Activated naive CD4-positive, alpha-beta T cell treated with anti-CD3 and anti-CD28 coated beads for 36 hours (primary cell): ENCODE results near the gene LDB2. TPM values are rescaled to one million over a fixed set of nuclear protein-coding genes. Genes with fewer than 3 reads are reported as not detected.

ENCODE experiments used
- CTCF ChIA-PET: fragments of 350-600 bp; sonication (Branson Sonifier 250); formaldehyde crosslinking; loops from one replicate; lab custom pipeline; 2021; ENCODE audit warnings: antibody characterized with exemption; lab: Charles Lee
- DNase-seq: peaks from one replicate; pipeline ENCODE4 v3.0.0-alpha.2; 2020
- H3K27ac Mint-ChIP-seq: one replicate; pipeline ENCODE4 v1.8.0; 2021; ENCODE audit warnings: mild to moderate bottlenecking, mixed read lengths
- H3K27me3 Mint-ChIP-seq: one replicate; pipeline ENCODE4 v1.8.0; 2021; ENCODE audit warnings: low read depth, mixed read lengths
- H3K36me3 Mint-ChIP-seq: one replicate; pipeline ENCODE4 v1.8.0; 2021; ENCODE audit warnings: low read depth, mixed read lengths
- H3K4me1 Mint-ChIP-seq: one replicate; pipeline ENCODE4 v1.8.0; 2021; ENCODE audit warnings: low read depth, mixed read lengths
- H3K4me3 Mint-ChIP-seq: one replicate; pipeline ENCODE4 v1.8.0; 2021; ENCODE audit warnings: mild to moderate bottlenecking, moderate library complexity, mixed read lengths
- H3K9me3 Mint-ChIP-seq: one replicate; pipeline ENCODE4 v1.8.0; 2021; ENCODE audit warnings: mixed read lengths
- intact Hi-C: fragments of 100-400 bp; cut with micrococcal nuclease; formaldehyde crosslinking; loops from one replicate; pipeline ENCODE4 v1.15.1; 2023
- total RNA-seq, 2 experiments: library from RNA; stranded (reverse); gene quantifications; one replicate each; pipeline ENCODE4 v1.2.3, GENCODE V29; 2021

Gene LDB2
- total RNA-seq, 2 experiments from 2014 or later, result not detected

GRCh38 chr4:16674082-16674481 lies 224.4 kb downstream of the LDB2 start:
- intact Hi-C loops, result no loop called here
- CTCF ChIA-PET, result no interaction called here
- H3K9me3 Mint-ChIP-seq, result no peaks in the 10 kb centered on the region
- no peaks in the 10 kb centered on the region for H3K4me1 Mint-ChIP-seq
- no peak overlapping the region for H3K4me3 Mint-ChIP-seq
- H3K27ac Mint-ChIP-seq, result no peak overlapping the region
- no peak for DNase-seq
- peaks cover 7% of the 10 kb centered on the region for H3K27me3 Mint-ChIP-seq
- no peaks in the 10 kb centered on the region for H3K36me3 Mint-ChIP-seq

DNA sequence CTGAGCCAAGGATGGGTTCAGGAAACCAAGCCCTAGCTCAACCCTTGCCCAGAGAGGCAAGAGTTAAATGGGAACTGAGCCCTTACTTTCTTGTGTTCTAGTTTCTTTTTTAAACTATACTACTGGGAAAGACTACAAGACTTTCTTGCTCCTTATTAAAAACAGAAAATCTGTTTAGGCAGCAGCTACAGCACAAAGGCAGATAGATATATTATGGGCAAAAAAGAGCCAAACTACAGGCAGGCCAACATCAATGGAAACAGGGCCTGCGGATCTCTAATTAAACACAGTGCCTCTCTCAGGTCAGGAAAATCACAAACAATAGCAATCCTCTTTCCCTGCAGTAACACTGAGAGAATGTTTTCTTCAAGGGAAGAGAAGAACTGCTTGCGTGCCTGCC lies 226.0 kb downstream of the LDB2 start:
- H3K9me3 Mint-ChIP-seq, result no peaks in the 10 kb centered on the region
- no peaks in the 10 kb centered on the region for H3K36me3 Mint-ChIP-seq
- no peak overlapping the region for H3K27ac Mint-ChIP-seq
- intact Hi-C loops, result no loop called here
- no peak overlapping the region for H3K4me3 Mint-ChIP-seq
- CTCF ChIA-PET, result no interaction called here
- peaks cover 7% of the 10 kb centered on the region for H3K27me3 Mint-ChIP-seq
- no peak for DNase-seq
- H3K4me1 Mint-ChIP-seq, result no peaks in the 10 kb centered on the region

GRCh38 chr4:16671741-16672140 lies 226.7 kb downstream of the LDB2 start:
- H3K27me3 Mint-ChIP-seq, result peaks cover 7% of the 10 kb centered on the region
- intact Hi-C loops, result no loop called here
- no peaks in the 10 kb centered on the region for H3K9me3 Mint-ChIP-seq
- no peak overlapping the region for H3K4me3 Mint-ChIP-seq
- CTCF ChIA-PET, result no interaction called here
- no peak overlapping the region for H3K27ac Mint-ChIP-seq
- no peak for DNase-seq
- H3K4me1 Mint-ChIP-seq, result no peaks in the 10 kb centered on the region
- no peaks in the 10 kb centered on the region for H3K36me3 Mint-ChIP-seq

GRCh38 chr4:16670727-16671126 lies 227.7 kb downstream of the LDB2 start:
- no peaks in the 10 kb centered on the region for H3K4me1 Mint-ChIP-seq
- no peak overlapping the region for H3K4me3 Mint-ChIP-seq
- no peaks in the 10 kb centered on the region for H3K36me3 Mint-ChIP-seq
- no peaks in the 10 kb centered on the region for H3K9me3 Mint-ChIP-seq
- CTCF ChIA-PET, result no interaction called here
- DNase-seq, result no peak
- H3K27ac Mint-ChIP-seq, result no peak overlapping the region
- intact Hi-C loops, result no loop called here
- H3K27me3 Mint-ChIP-seq, result peaks cover 5% of the 10 kb centered on the region

GRCh38 chr4:16669036-16669435 lies 229.4 kb downstream of the LDB2 start:
- CTCF ChIA-PET, result no interaction called here
- Mint-ChIP-seq H3K9me3 (no peaks in the 10 kb centered on the region), H3K36me3 (no peaks in the 10 kb centered on the region), H3K27ac (no peak overlapping the region), H3K4me3 (no peak overlapping the region), H3K27me3 (peaks cover 5% of the 10 kb centered on the region), H3K4me1 (no peaks in the 10 kb centered on the region)
- no peak for DNase-seq
- intact Hi-C loops, result no loop called here

- CTCF ChIA-PET, result no interaction called here
- H3K36me3 Mint-ChIP-seq, result no peaks in the 10 kb centered on the region
- H3K4me3 Mint-ChIP-seq, result no peak overlapping the region
- H3K27ac Mint-ChIP-seq, result no peak overlapping the region
- no peaks in the 10 kb centered on the region for H3K4me1 Mint-ChIP-seq
- no peaks in the 10 kb centered on the region for H3K9me3 Mint-ChIP-seq
- no peak for DNase-seq
- H3K27me3 Mint-ChIP-seq, result peaks cover 5% of the 10 kb centered on the region
- intact Hi-C loops, result no loop called here
Measured at GRCh38 chr4:16668488-16668887, 230.0 kb downstream of the LDB2 start.

DNA sequence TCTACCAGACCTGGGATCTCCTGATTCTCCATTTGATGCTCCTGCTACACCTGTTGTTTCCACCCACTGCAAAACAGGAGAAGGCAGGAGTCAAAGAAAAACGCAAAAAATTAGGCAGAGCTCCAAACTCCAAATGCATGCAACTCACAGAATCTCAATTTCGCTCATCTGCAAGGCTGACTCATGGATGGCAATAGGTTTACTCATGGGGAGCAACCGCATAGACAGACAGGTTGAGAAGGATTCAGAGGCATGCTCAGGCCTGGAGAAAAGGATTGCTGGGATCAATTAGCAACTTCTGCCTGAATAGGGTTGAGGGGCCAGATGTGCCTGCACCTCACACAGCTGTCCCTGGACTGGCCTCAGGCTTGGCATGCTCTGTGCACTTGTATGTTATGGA lies 231.0 kb downstream of the LDB2 start:
- no peaks in the 10 kb centered on the region for H3K9me3 Mint-ChIP-seq
- intact Hi-C loops, result no loop called here
- peaks cover 3% of the 10 kb centered on the region for H3K27me3 Mint-ChIP-seq
- DNase-seq, result no peak
- H3K4me3 Mint-ChIP-seq, result no peak overlapping the region
- H3K27ac Mint-ChIP-seq, result no peak overlapping the region
- no peaks in the 10 kb centered on the region for H3K4me1 Mint-ChIP-seq
- H3K36me3 Mint-ChIP-seq, result no peaks in the 10 kb centered on the region
- CTCF ChIA-PET, result no interaction called here

- Mint-ChIP-seq H3K4me3 (no peak overlapping the region), H3K36me3 (no peaks in the 10 kb centered on the region), H3K27me3 (peaks cover 6% of the 10 kb centered on the region), H3K27ac (no peak overlapping the region), H3K4me1 (no peaks in the 10 kb centered on the region), H3K9me3 (no peaks in the 10 kb centered on the region)
- no peak for DNase-seq
- CTCF ChIA-PET, result interaction anchor here (0.7 kb wide), 2 partner anchors 15 to 425 kb away, joined by 3 to 4 read pairs; no protein-coding TSS in a partner anchor
- intact Hi-C loops, result no loop called here
Measured at GRCh38 chr4:16665942-16666551, 232.4 kb downstream of the LDB2 start.

DNA sequence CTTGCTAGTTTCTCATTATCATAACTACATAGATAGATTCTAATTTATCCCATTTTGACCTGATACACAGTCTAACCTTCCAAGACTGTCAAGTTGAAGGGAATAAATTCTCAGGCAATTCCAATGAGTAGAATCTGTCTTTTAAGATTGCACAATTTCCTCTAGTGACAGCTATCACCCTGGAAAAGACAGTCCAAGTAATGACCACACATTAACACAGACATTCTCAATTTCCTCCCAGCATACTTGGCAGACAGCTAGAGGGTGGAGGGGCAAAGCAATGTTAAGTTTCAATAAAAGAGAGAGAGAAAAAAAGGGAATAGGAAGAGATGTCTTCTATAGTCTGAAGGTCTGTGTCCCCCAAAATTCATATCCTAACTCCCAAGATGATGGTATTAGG lies 234.7 kb downstream of the LDB2 start:
- intact Hi-C loops, result no loop called here
- CTCF ChIA-PET, result no interaction called here
- no peak overlapping the region for H3K27ac Mint-ChIP-seq
- no peaks in the 10 kb centered on the region for H3K36me3 Mint-ChIP-seq
- H3K4me1 Mint-ChIP-seq, result no peaks in the 10 kb centered on the region
- H3K9me3 Mint-ChIP-seq, result no peaks in the 10 kb centered on the region
- no peak overlapping the region for H3K4me3 Mint-ChIP-seq
- no peak for DNase-seq
- H3K27me3 Mint-ChIP-seq, result peaks cover 3% of the 10 kb centered on the region

DNA sequence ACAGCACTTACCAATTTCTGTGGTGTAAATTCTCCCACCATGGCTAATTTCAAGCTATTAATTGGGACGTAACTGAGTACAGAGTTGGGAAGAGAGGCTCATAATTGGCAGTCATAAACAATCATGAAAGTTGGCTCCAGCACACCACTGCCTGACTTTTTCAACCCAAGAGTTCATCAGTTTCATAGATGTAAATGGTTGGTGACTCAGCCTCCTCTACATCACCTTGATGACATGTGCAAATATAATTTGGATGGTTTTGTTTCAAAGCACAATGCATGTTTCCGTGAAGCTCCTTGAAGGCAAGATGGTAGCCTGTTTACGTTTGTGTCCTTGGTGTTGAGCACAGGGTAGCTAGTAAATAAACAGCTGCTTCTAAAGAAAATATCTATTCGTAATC lies 235.1 kb downstream of the LDB2 start:
- intact Hi-C loops, result no loop called here
- no peak for DNase-seq
- Mint-ChIP-seq H3K9me3 (no peaks in the 10 kb centered on the region), H3K27me3 (peaks cover 3% of the 10 kb centered on the region), H3K36me3 (no peaks in the 10 kb centered on the region), H3K27ac (no peak overlapping the region), H3K4me1 (no peaks in the 10 kb centered on the region), H3K4me3 (no peak overlapping the region)
- CTCF ChIA-PET, result no interaction called here

- intact Hi-C loops, result no loop called here
- no peak for DNase-seq
- CTCF ChIA-PET, result no interaction called here
- Mint-ChIP-seq H3K27me3 (peaks cover 3% of the 10 kb centered on the region), H3K4me1 (no peaks in the 10 kb centered on the region), H3K27ac (no peak overlapping the region), H3K36me3 (no peaks in the 10 kb centered on the region), H3K4me3 (no peak overlapping the region), H3K9me3 (no peaks in the 10 kb centered on the region)
Measured at GRCh38 chr4:16661813-16662212, 236.6 kb downstream of the LDB2 start.

GRCh38 chr4:16660656-16661055 lies 237.8 kb downstream of the LDB2 start:
- no peak for DNase-seq

DNA sequence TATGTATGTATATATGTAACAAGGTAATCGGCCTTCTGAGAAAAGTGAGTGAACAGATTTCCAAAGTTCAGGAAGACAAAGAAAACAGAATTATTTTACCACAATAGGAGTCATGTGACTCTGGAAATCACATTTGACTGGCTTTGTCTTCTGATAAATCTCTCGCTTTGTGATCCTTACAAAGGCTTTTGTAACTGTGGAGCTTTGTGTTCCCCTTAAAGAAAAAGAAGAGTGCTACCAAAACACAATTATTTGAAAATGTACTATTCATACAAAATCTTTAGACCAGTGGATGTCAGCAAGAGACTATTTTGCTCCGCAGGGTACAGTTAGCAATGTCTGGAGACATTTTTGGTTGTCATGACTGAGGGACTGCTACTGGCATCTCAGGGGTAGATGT lies 238.8 kb downstream of the LDB2 start:
- no peak overlapping the region for H3K4me3 Mint-ChIP-seq

More at GRCh38 chr4:16660656-16661055, 237.8 kb downstream of the LDB2 start:
- Mint-ChIP-seq H3K27me3 (peaks cover 3% of the 10 kb centered on the region), H3K36me3 (no peaks in the 10 kb centered on the region), H3K9me3 (no peaks in the 10 kb centered on the region), H3K4me1 (no peaks in the 10 kb centered on the region), H3K27ac (no peak overlapping the region), H3K4me3 (no peak overlapping the region)
- intact Hi-C loops, result no loop called here
- CTCF ChIA-PET, result no interaction called here

More for the DNA sequence above, 238.8 kb downstream of the LDB2 start:
- intact Hi-C loops, result no loop called here
- no peak for DNase-seq
- Mint-ChIP-seq H3K27me3 (peaks cover 3% of the 10 kb centered on the region), H3K9me3 (no peaks in the 10 kb centered on the region), H3K4me1 (no peaks in the 10 kb centered on the region), H3K27ac (no peak overlapping the region), H3K36me3 (no peaks in the 10 kb centered on the region)
- CTCF ChIA-PET, result no interaction called here
